KOPT-K1 (cell line): Measurements from ENCODE around the gene FBXO31.

ENCODE experiments used
- H3K27ac ChIP-seq: fragments of 200-600 bp; sonication (generic); 2 replicates; pipeline ENCODE4 v1.5.1; 2016; ENCODE audit warnings: antibody characterized with exemption, mild to moderate bottlenecking, low read depth, low read length; ENCODE audit not compliant: poor library complexity, severe bottlenecking
- H3K36me3 ChIP-seq: fragments of 200-600 bp; sonication (generic); 2 replicates; pipeline ENCODE4 v1.5.1; 2017; ENCODE audit warnings: antibody characterized with exemption, mild to moderate bottlenecking, low read length, moderate library complexity; ENCODE audit not compliant: insufficient read depth
- H3K9me3 ChIP-seq: fragments of 200-600 bp; sonication (generic); 2 replicates; pipeline ENCODE4 v1.5.1; 2017; ENCODE audit warnings: antibody characterized with exemption, low read length, mild to moderate bottlenecking; ENCODE audit not compliant: insufficient read depth, poor library complexity, severe bottlenecking

The FBXO31 gene

GRCh38 chr16:87383505-87384161 is at the start of gene FBXO31:
FBXO31 (minus strand) TSS chr16:87383776; CDS start chr16:87383744, 32 bp downstream.
- H3K9me3 ChIP-seq, result no peaks in the 10 kb centered on the region
- H3K36me3 ChIP-seq, result peaks cover 11% of the 10 kb centered on the region; the same call in 1 of the 2 replicates
- H3K27ac ChIP-seq, result peak within 1 kb of the TSS; percentile 78

GRCh38 chr16:87432330-87432915 is 48.8 kb upstream of the FBXO31 start:
- Histone ChIP-seq H3K27ac (no peak overlapping the region), H3K36me3 (no peaks in the 10 kb centered on the region), H3K9me3 (no peaks in the 10 kb centered on the region)

- no peaks in the 10 kb centered on the region for H3K36me3 ChIP-seq
- H3K27ac ChIP-seq, result no peak overlapping the region
These were observed 48.4 kb upstream of the FBXO31 start for GRCh38 chr16:87431926-87432325.

GRCh38 chr16:87426423-87427215 is 43.0 kb upstream of the FBXO31 start:
- Histone ChIP-seq H3K27ac (no peak overlapping the region), H3K9me3 (no peaks in the 10 kb centered on the region), H3K36me3 (no peaks in the 10 kb centered on the region)

More at GRCh38 chr16:87431926-87432325, 48.4 kb upstream of the FBXO31 start:
- no peaks in the 10 kb centered on the region for H3K9me3 ChIP-seq

- Histone ChIP-seq H3K9me3 (no peaks in the 10 kb centered on the region), H3K36me3 (no peaks in the 10 kb centered on the region), H3K27ac (no peak overlapping the region)
These were observed 42.4 kb upstream of the FBXO31 start for GRCh38 chr16:87425941-87426340.

- H3K27ac ChIP-seq, result no peak overlapping the region
- H3K9me3 ChIP-seq, result no peaks in the 10 kb centered on the region
- H3K36me3 ChIP-seq, result no peaks in the 10 kb centered on the region
These were observed 40.7 kb upstream of the FBXO31 start for GRCh38 chr16:87424266-87424665.

- H3K27ac ChIP-seq, result no peak overlapping the region
- no peaks in the 10 kb centered on the region for H3K36me3 ChIP-seq
- H3K9me3 ChIP-seq, result no peaks in the 10 kb centered on the region
These were observed 39.9 kb upstream of the FBXO31 start for GRCh38 chr16:87423429-87423828.

- H3K27ac ChIP-seq, result no peak overlapping the region
- H3K9me3 ChIP-seq, result no peaks in the 10 kb centered on the region
- no peaks in the 10 kb centered on the region for H3K36me3 ChIP-seq
These were observed 38.5 kb upstream of the FBXO31 start for GRCh38 chr16:87422106-87422505.

GRCh38 chr16:87421003-87421912 is 37.7 kb upstream of the FBXO31 start:
- H3K9me3 ChIP-seq, result no peaks in the 10 kb centered on the region
- no peak overlapping the region for H3K27ac ChIP-seq
- H3K36me3 ChIP-seq, result no peaks in the 10 kb centered on the region

- Histone ChIP-seq H3K27ac (no peak overlapping the region), H3K36me3 (no peaks in the 10 kb centered on the region), H3K9me3 (no peaks in the 10 kb centered on the region)
These were observed 36.7 kb upstream of the FBXO31 start for GRCh38 chr16:87420026-87421002.

- H3K36me3 ChIP-seq, result no peaks in the 10 kb centered on the region
These were observed 35.1 kb upstream of the FBXO31 start for GRCh38 chr16:87418644-87419043.

GRCh38 chr16:87418216-87418615 is 34.6 kb upstream of the FBXO31 start:
- H3K27ac ChIP-seq, result no peak overlapping the region
- no peaks in the 10 kb centered on the region for H3K36me3 ChIP-seq
- no peaks in the 10 kb centered on the region for H3K9me3 ChIP-seq

More at GRCh38 chr16:87418644-87419043, 35.1 kb upstream of the FBXO31 start:
- H3K27ac ChIP-seq, result no peak overlapping the region
- no peaks in the 10 kb centered on the region for H3K9me3 ChIP-seq

GRCh38 chr16:87417528-87417910 is 33.9 kb upstream of the FBXO31 start:
- H3K27ac ChIP-seq, result no peak overlapping the region
- H3K36me3 ChIP-seq, result peaks cover 3% of the 10 kb centered on the region; the same call in 1 of the 2 replicates

More at GRCh38 chr16:87417528-87417910, 33.9 kb upstream of the FBXO31 start:
- H3K9me3 ChIP-seq, result no peaks in the 10 kb centered on the region
